ENCODE measurements around the gene NDUFA12. TPM values are rescaled to one million over a fixed set of nuclear protein-coding genes. Genes with fewer than 3 reads are reported as not detected.

NDUFA12 gene
- polyA plus RNA-seq, 3 donors from 2014 or later = 345 to 618 (median 351) TPM

DNA sequence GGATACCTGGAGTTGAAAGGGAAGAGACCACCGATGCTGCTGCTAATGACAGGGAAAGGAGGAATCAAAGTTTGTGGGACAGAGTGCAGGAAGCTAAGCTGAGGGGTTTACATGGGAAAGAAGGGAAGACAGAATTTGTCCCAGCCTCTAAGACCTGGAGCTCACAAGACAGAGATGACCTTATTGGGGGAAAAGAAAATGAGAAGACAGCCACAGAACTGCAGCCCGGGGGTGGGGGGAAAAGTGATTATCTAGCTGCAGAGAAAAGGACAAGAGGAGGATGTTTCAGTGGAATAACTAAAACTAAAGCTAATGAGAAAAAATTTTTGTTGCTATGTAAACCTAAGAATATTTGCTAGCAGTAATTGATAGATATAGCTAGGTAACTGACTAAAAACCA is 30.7 kb downstream of the NDUFA12 start:
- Mint-ChIP-seq H3K36me3 (peaks cover 0 to 19% (median 18%) of the 10 kb centered on the region in 3 donors), H3K4me3 (no peak overlapping the region), H3K4me1 (peaks cover 7 to 35% of the 10 kb centered on the region in 2 donors), H3K9me3 (no peaks in the 10 kb centered on the region), H3K27me3 (ENCODE audit: low read depth in 3 of 3) (peaks cover 0 to 1% (median 0%) of the 10 kb centered on the region in 3 donors), H3K27ac (peak overlapping the region in 2 of 6 donors; percentile 11 to 14)
- no peak for DNase-seq

DNA sequence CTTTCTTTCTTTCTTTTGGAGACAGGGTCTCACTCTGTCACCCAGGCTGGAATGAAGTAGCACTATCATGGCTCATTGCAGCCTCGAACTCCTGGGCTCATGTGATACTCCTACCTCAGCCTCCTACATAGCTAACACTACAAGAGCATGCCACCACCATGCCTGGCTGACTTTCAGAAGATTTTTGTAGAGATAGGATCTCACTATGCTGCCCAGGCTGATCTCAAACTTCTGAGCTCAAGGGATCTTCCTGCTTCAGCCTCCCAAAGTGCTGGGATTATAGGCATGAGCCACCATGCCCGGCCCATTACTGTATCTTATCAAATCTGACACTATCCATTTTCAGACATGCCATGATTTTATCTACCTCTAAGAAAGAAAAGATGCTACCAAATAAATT is 31.6 kb downstream of the NDUFA12 start:
- H3K9me3 Mint-ChIP-seq = no peaks in the 10 kb centered on the region
- peaks cover 0 to 22% (median 19%) of the 10 kb centered on the region in 3 donors for H3K36me3 Mint-ChIP-seq
- H3K4me1 Mint-ChIP-seq = peaks cover 3 to 26% of the 10 kb centered on the region in 2 donors
- no peak for DNase-seq
- H3K4me3 Mint-ChIP-seq = no peak overlapping the region
- H3K27me3 Mint-ChIP-seq (ENCODE audit: low read depth in 3 of 3) = peaks cover 0 to 1% (median 0%) of the 10 kb centered on the region in 3 donors
- peak overlapping the region in 1 of 6 donors; percentile 71 for H3K27ac Mint-ChIP-seq

DNA sequence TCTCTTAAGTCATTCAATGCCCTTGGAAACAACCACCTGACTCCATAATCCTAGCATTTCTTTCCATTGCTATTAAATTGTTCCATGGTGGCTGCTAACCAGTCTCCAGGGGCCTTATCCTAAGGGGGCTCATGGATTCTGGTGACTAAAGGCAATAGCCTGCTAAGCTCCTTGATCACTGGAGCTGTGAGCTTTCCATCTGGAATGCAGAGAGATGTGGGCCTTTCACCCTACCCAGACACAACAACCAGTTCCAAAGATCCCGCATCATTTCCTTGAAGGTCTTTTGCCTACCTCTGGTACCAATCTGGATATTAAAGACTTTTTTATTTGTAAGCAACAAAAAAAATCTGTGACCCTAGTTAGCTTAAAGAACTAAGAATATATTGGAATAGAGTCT is 32.9 kb downstream of the NDUFA12 start:
- peaks cover 0 to 22% (median 19%) of the 10 kb centered on the region in 3 donors for H3K36me3 Mint-ChIP-seq
- H3K27ac Mint-ChIP-seq = no peak overlapping the region
- H3K27me3 Mint-ChIP-seq (ENCODE audit: low read depth in 3 of 3) = peaks cover 0 to 1% (median 0%) of the 10 kb centered on the region in 3 donors
- H3K4me1 Mint-ChIP-seq = peaks cover 0 to 17% of the 10 kb centered on the region in 2 donors
- no peak overlapping the region for H3K4me3 Mint-ChIP-seq
- no peaks in the 10 kb centered on the region for H3K9me3 Mint-ChIP-seq
- no peak for DNase-seq

DNA sequence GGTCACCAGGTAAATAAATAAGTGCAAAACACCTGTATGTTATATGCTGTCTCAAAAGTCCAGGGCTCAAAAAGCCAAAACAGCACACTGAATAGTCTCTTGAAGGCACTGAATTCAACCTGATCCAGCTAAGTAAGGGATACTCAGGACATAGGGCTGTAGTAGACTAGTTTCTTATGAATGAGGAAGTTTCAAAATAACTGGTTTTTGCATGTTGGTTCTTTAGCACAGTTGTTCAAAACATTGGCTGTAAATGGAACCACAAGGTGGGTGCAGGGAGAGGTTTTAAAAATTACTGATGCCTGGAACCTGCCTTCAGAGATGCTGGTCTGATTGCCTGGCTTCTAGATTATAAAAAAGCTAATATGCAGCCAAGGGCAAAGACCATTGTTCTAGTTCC is 34.1 kb downstream of the NDUFA12 start:
- Mint-ChIP-seq H3K4me3 (no peak overlapping the region), H3K4me1 (peaks cover 0 to 7% of the 10 kb centered on the region in 2 donors), H3K36me3 (peaks cover 0 to 22% (median 19%) of the 10 kb centered on the region in 3 donors), H3K27me3 (ENCODE audit: low read depth in 3 of 3) (peaks cover 0 to 1% (median 0%) of the 10 kb centered on the region in 3 donors), H3K9me3 (no peaks in the 10 kb centered on the region), H3K27ac (peak overlapping the region in 1 of 6 donors; percentile 45)
- DNase-seq = no peak

DNA sequence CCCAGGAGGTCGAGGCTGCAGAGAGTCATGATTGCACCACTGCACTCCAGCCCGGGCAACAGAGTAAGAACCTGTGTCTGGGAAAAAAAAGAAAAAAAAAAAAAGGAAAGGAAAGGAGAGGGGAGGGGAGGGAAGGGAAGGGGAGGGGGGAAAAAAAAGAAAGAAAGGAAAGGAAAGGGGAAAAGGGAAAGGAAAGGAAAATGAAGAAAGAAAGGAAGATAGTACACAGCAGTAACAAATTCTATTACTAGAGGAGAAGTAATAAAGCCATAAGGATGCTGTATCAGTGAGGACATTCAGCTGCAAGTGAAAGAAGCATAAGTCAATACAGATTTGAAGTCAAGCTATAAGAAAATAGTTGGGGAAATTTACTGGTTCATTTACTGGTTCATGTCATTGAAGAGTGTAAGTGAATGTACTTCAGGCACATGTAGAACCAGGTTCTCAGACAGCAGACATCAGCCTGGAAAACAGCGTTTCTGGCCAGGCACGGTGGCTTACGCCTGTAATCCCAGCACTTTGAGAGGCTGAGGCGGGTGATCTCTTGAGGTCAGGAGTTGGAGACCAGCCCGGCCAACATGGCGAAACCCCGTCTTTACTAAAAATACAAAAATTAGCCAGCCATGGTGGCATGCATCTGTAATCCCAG is 37.4 kb downstream of the NDUFA12 start:
- no peak for DNase-seq
- H3K36me3 Mint-ChIP-seq = peaks cover 0 to 18% (median 5%) of the 10 kb centered on the region in 3 donors
- H3K9me3 Mint-ChIP-seq = no peaks in the 10 kb centered on the region
- peaks cover 0 to 2% (median 0%) of the 10 kb centered on the region in 3 donors for H3K27me3 Mint-ChIP-seq (ENCODE audit: low read depth in 3 of 3)
- no peaks in the 10 kb centered on the region for H3K4me1 Mint-ChIP-seq
- H3K4me3 Mint-ChIP-seq = no peak overlapping the region
- H3K27ac Mint-ChIP-seq = no peak overlapping the region

DNA sequence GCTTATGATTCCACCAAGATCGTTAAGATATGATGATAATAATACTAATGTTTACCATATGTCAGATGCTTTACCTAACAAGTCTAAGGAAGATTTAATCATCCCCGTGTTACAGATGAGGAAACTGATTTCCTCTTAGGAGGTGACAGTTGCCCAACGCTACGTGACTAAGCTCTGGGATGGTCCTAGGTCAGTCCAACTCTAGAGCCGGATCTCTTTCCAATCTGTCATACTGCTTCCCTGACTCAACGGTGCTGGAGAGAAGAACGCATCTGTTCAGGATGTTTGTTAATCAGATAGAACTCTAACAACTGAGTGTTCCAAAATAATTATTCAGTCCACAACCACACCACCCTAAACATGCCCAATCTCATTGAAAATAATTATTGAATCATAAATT is 39.8 kb downstream of the NDUFA12 start:
- H3K4me1 Mint-ChIP-seq = no peaks in the 10 kb centered on the region
- H3K27ac Mint-ChIP-seq = no peak overlapping the region
- H3K36me3 Mint-ChIP-seq = peaks cover 0 to 7% (median under 1%) of the 10 kb centered on the region in 3 donors
- peaks cover 0 to 4% (median 0%) of the 10 kb centered on the region in 3 donors for H3K27me3 Mint-ChIP-seq (ENCODE audit: low read depth in 3 of 3)
- DNase-seq = no peak
- no peaks in the 10 kb centered on the region for H3K9me3 Mint-ChIP-seq
- H3K4me3 Mint-ChIP-seq = no peak overlapping the region

DNA sequence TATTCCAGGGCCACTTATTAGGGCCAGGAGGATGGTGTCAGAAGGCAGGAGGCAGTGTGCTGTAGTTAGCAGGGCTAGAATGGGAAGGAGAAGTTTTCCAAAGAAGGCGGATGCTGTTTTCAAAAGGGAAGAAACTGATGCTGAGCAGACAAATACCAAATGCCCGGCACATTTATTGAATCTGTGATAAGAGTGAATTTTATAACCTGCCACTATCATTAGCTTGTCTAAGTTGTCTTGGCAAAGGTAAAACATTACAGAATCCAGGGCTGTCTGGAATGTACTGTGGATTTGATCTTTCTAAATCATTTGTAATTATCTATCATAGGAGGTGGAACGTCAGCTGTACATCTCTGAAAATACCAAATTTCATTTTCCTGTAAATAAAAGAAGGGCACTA is 40.8 kb downstream of the NDUFA12 start:
- peaks cover 0 to 3% (median 0%) of the 10 kb centered on the region in 3 donors for H3K36me3 Mint-ChIP-seq

DNA sequence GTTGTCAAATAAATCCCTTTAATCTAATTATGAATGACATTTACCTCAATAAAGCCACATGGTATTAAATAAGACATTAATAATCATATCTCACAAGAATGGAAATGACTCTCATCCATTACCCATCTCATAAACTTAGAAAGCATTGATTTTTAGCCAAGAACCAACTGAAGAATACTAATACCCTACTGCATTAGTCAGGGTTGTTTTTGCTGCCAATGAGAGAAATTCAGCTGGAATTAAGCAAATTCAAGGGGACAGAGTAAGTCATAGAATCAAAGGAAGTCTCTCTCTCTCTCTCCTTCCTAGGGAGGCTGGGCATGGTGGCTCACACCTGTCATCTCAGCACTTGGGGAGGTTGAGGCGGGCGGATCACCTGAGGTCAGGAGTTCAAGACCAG is 41.6 kb downstream of the NDUFA12 start:
- Mint-ChIP-seq H3K4me1 (no peaks in the 10 kb centered on the region), H3K27ac (no peak overlapping the region), H3K27me3 (ENCODE audit: low read depth in 3 of 3) (peaks cover 0 to 4% (median 0%) of the 10 kb centered on the region in 3 donors), H3K36me3 (no peaks in the 10 kb centered on the region), H3K9me3 (no peaks in the 10 kb centered on the region), H3K4me3 (no peak overlapping the region)
- no peak for DNase-seq

More for the DNA sequence above, 40.8 kb downstream of the NDUFA12 start:
- Mint-ChIP-seq H3K9me3 (no peaks in the 10 kb centered on the region), H3K4me3 (no peak overlapping the region), H3K27me3 (ENCODE audit: low read depth in 3 of 3) (peaks cover 0 to 4% (median 0%) of the 10 kb centered on the region in 3 donors), H3K27ac (no peak overlapping the region), H3K4me1 (no peaks in the 10 kb centered on the region)
- no peak for DNase-seq

DNA sequence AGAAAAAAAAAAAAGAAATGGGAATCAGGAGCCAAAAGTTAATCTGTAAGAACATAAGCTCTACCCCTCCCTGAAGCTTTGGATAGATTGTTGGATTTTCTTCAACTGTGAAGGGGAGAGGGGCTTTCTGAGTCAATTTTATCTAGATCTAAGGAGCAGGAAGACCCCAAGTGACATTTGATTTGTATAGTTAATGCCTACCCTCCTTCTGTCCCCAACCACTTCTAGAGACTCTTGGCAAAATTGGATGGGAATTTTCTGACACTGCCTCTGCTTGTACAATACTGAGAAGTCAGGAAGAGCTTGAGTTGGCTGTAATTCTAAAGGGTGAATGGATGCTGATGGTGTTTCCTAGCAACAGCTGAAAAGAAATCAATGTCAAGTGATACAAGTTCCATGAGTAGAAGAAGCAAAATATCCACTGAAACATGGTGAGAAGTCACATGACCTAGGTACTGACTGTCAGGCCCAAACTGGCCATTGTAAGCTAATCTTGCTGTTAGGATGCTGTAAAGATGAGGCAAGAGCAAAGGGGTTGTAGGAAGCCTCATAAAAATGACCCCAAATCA is 42.2 kb downstream of the NDUFA12 start:
- peak overlapping the region in 1 of 6 donors; percentile 17 for H3K27ac Mint-ChIP-seq
- no peaks in the 10 kb centered on the region for H3K36me3 Mint-ChIP-seq

DNA sequence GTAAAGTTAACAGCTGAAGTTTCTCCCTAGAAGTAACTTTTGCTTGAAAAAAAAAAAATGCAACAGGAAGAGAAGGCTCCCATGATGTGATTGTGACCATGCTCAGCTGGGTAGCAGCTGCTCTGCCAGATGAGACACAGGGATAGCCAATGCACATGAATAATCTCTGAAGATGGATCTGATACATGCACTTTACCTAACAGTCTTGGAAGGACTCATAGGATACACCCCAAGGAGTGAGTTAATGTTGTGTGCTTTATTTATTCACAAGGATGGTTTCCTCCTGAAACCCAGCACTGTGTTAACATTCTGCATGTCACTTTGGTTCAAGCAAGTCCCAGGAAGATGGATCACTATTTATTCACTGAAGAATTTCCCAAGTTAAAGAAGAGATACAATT is 46.5 kb downstream of the NDUFA12 start:
- Mint-ChIP-seq H3K4me1 (peaks cover 0 to 7% of the 10 kb centered on the region in 2 donors), H3K36me3 (no peaks in the 10 kb centered on the region), H3K4me3 (no peak overlapping the region), H3K27me3 (ENCODE audit: low read depth in 3 of 3) (peaks cover 0 to 4% (median 3%) of the 10 kb centered on the region in 3 donors), H3K9me3 (peaks cover 0 to 2% (median 0%) of the 10 kb centered on the region in 6 donors), H3K27ac (peak overlapping the region in 1 of 6 donors; percentile 15)
- DNase-seq = no peak

More for the DNA sequence above, 42.2 kb downstream of the NDUFA12 start:
- no peak overlapping the region for H3K4me3 Mint-ChIP-seq
- DNase-seq = no peak
- H3K4me1 Mint-ChIP-seq = no peaks in the 10 kb centered on the region
- no peaks in the 10 kb centered on the region for H3K9me3 Mint-ChIP-seq
- peaks cover 0 to 4% (median 0%) of the 10 kb centered on the region in 3 donors for H3K27me3 Mint-ChIP-seq (ENCODE audit: low read depth in 3 of 3)

DNA sequence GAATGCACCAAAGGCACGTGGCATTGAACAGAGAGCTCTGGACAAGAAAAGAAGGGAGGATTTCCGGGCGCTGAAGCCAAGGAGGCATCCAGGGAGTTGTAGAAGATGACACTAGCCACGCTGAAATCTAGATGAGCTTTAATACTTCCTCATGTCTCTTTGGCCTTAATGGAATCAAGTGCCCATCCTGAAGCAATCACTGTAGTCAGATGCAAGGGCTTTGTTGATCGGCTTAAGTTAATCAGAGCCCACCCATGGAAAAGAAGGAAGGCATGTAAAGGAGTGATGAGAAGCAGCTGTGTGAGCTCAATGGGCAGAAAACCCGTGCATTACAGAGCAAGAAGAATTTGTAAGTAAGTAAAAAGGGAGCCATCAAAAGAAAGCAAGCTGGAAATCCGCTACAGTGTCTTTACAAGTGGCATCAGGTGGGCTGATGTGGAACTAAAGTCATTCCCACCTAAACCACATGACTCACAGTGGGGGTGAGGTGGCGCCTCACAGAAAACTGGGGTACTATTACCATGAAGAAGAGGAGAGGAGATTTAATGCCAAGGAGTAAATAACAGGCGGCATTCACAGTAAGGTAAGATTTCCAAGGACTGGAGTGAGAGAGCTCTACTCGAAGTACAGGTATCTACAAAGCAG is 48.4 kb downstream of the NDUFA12 start:
- DNase-seq = no peak
- peaks cover 0 to 7% of the 10 kb centered on the region in 2 donors for H3K4me1 Mint-ChIP-seq
- H3K9me3 Mint-ChIP-seq = peaks cover 0 to 2% (median 0%) of the 10 kb centered on the region in 6 donors
- H3K27me3 Mint-ChIP-seq (ENCODE audit: low read depth in 3 of 3) = peaks cover 0 to 3% (median 2%) of the 10 kb centered on the region in 3 donors
- H3K4me3 Mint-ChIP-seq = no peak overlapping the region
- H3K36me3 Mint-ChIP-seq = no peaks in the 10 kb centered on the region
- peak overlapping the region in 1 of 6 donors; percentile 23 for H3K27ac Mint-ChIP-seq

DNA sequence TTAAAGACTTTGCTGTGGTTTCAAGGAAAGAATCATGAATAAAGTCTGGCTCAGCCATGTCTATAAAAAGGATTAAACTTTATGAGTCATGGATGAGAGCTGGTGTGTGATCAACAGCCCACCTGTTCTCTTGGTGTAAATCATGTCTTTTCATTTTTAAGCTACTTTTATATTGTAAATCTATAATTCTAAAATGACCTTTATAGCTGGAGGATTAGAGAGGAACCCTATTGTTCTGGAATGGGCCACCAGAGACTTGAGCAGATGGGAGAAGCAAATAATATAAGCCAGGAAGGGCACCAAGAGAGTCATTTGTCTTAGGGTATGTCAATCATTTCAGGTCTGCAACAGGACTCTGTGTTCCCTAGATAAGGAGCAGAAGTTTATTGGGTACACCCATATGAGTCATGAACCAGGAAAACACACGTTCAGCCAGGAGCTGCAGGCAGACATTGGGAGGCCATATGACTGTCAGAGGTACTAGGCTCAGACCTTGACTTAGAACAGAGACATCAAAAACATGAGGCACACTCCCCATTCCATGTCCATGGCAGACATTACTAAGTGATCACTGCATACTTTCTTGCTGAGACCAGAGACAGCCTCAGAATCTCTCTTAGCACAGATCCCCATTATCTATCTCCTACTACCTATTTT is 49.3 kb downstream of the NDUFA12 start:
- Mint-ChIP-seq H3K4me3 (no peak overlapping the region), H3K4me1 (peaks cover 1 to 7% of the 10 kb centered on the region in 2 donors), H3K9me3 (peaks cover 0 to 2% (median 0%) of the 10 kb centered on the region in 6 donors), H3K27me3 (ENCODE audit: low read depth in 3 of 3) (peaks cover 0 to 3% (median 0%) of the 10 kb centered on the region in 3 donors), H3K27ac (no peak overlapping the region), H3K36me3 (no peaks in the 10 kb centered on the region)
- DNase-seq = no peak

DNA sequence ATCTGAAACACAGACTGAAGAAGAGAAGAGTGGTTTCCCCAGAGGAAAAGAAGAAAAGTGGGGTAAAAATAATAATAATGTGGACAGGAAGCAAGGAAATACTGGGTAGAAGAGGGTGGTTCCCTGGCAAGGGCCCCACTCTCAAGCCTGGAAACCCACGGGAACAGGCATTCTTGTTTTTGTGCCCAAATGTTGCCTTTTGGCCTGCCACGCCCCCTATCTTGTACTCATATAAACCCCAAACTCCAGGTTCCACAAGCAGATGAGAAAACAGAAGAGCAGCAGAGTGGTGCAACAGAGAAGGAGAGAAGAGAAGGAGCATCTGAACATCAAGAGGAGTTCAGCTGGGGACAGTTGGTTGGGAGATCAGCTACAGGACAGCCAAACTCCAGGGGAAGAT is 51.2 kb downstream of the NDUFA12 start:
- Mint-ChIP-seq H3K9me3 (peaks cover 0 to 2% (median 0%) of the 10 kb centered on the region in 6 donors), H3K36me3 (no peaks in the 10 kb centered on the region), H3K27ac (peak overlapping the region in 3 of 6 donors; percentile 28 to 59 (median 42)), H3K4me1 (peaks cover 2 to 7% of the 10 kb centered on the region in 2 donors), H3K4me3 (no peak overlapping the region), H3K27me3 (ENCODE audit: low read depth in 3 of 3) (peaks cover 0 to 3% (median 0%) of the 10 kb centered on the region in 3 donors)
- no peak for DNase-seq

Measured in immature natural killer cell (primary cell).